ENCODE measurements around the gene PFDN5. TPM values are rescaled to one million over a fixed set of nuclear protein-coding genes. Genes with fewer than 3 reads are reported as not detected.

PFDN5 gene
- total RNA-seq, 2 donors from 2014 or later, result 337 to 403 TPM

- H3K9me3 ChIP-seq, result no peaks in the 10 kb centered on the region
- intact Hi-C loops (cut with DNase I), result no loop called here
- H3K4me1 ChIP-seq, result peaks cover 49% of the 10 kb centered on the region
- H3K4me3 ChIP-seq, result peak within 1 kb of the TSS; percentile 48 to 85
- 1 to 2% methylated on average over 9 to 49 of the region's 51 CpGs for WGBS, 2 donors
- H3K27ac ChIP-seq, result peak within 1 kb of the TSS in 2 of 4 donors; percentile 74 to 76
- H3K27me3 ChIP-seq, result no peaks in the 10 kb centered on the region
- DNase-seq, result peak; percentile 87 to 93 (median 91)
- peak; percentile 35 to 82 (median 81) for TF ChIP-seq POLR2A (IDR thresholded peaks at IDR 0.05)
- TF ChIP-seq, protein P1, sequence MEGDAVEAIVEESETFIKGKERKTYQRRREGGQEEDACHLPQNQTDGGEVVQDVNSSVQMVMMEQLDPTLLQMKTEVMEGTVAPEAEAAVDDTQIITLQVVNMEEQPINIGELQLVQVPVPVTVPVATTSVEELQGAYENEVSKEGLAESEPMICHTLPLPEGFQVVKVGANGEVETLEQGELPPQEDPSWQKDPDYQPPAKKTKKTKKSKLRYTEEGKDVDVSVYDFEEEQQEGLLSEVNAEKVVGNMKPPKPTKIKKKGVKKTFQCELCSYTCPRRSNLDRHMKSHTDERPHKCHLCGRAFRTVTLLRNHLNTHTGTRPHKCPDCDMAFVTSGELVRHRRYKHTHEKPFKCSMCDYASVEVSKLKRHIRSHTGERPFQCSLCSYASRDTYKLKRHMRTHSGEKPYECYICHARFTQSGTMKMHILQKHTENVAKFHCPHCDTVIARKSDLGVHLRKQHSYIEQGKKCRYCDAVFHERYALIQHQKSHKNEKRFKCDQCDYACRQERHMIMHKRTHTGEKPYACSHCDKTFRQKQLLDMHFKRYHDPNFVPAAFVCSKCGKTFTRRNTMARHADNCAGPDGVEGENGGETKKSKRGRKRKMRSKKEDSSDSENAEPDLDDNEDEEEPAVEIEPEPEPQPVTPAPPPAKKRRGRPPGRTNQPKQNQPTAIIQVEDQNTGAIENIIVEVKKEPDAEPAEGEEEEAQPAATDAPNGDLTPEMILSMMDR (IDR thresholded peaks at IDR 0.05), result peak in 4 of 7 experiments; percentile 10 to 45 (median 35)
- peaks cover 0 to 9% of the 10 kb centered on the region in 2 donors for H3K36me3 ChIP-seq (replicated peaks in 1 of 2; ENCODE audit: insufficient read depth in 1 of 2, low read depth in 2 of 2)
- ATAC-seq, result peak; percentile 83
Observed at GRCh38 chr12:53299454-53300180, 4.3 kb downstream of the PFDN5 start, which contains the start of gene MYG1. MYG1 (plus strand) TSS chr12:53299695; CDS start chr12:53299738, 43 bp downstream.

- DNase-seq (no peak), ATAC-seq (no peak)
- no peaks in the 10 kb centered on the region for H3K27me3 ChIP-seq
- TF ChIP-seq POLR2A (IDR thresholded peaks at IDR 0.05), result no peak
- TF ChIP-seq, protein P1 (IDR thresholded peaks at IDR 0.05), result no peak
- intact Hi-C loops (cut with DNase I), result no loop called here
- 1 to 5% methylated on average over 10 to 12 of the region's 12 CpGs for whole genome bisulfite sequencing, 2 donors
- H3K4me1 ChIP-seq, result peaks cover 43% of the 10 kb centered on the region
- peaks cover 0 to 9% of the 10 kb centered on the region in 2 donors for H3K36me3 ChIP-seq (replicated peaks in 1 of 2; ENCODE audit: insufficient read depth in 1 of 2, low read depth in 2 of 2)
- H3K4me3 ChIP-seq, result peak overlapping the region; percentile 48 to 85
- peak overlapping the region in 2 of 4 donors; percentile 74 to 76 for H3K27ac ChIP-seq
- H3K9me3 ChIP-seq, result no peaks in the 10 kb centered on the region
Observed at GRCh38 chr12:53300187-53300586, 4.8 kb downstream of the PFDN5 start.

DNA sequence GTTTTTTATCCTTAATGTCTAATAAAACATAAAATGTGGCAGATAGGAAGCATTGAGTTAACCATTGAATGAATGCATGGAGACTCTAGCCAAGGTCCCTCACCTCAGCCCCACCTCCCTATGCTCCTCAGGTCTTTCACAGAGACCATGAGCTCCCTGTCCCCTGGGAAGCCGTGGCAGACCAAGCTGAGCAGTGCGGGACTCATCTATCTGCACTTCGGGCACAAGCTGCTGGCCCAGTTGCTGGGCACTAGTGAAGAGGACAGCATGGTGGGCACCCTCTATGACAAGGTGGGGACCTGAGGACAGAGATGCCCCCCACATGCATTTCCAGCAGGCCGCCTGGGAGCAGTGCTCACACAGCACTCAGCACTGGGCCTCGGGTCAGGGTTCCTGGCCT is 7.6 kb downstream of the PFDN5 start:
- H3K4me3 ChIP-seq, result no peak overlapping the region
- no peak for DNase-seq
- H3K36me3 ChIP-seq (replicated peaks in 1 of 2; ENCODE audit: insufficient read depth in 1 of 2, low read depth in 2 of 2), result peaks cover 0 to 25% of the 10 kb centered on the region in 2 donors
- intact Hi-C loops (cut with DNase I), result no loop called here
- no peak for ATAC-seq
- WGBS, 2 donors, result 78% methylated on average over 5 of the region's 5 CpGs; no CpG with 5 or more reads in 1 of the 2 donors
- TF ChIP-seq, protein P1 (IDR thresholded peaks at IDR 0.05), result no peak
- H3K4me1 ChIP-seq, result peaks cover 24% of the 10 kb centered on the region
- no peak overlapping the region for H3K27ac ChIP-seq
- H3K9me3 ChIP-seq, result no peaks in the 10 kb centered on the region
- no peaks in the 10 kb centered on the region for H3K27me3 ChIP-seq

- H3K9me3 ChIP-seq, result no peaks in the 10 kb centered on the region
- peaks cover 0 to 36% of the 10 kb centered on the region in 2 donors for H3K36me3 ChIP-seq (replicated peaks in 1 of 2; ENCODE audit: insufficient read depth in 1 of 2, low read depth in 2 of 2)
- TF ChIP-seq, protein P1 (IDR thresholded peaks at IDR 0.05), result no peak
- no peaks in the 10 kb centered on the region for H3K27me3 ChIP-seq
- ATAC-seq (no peak), DNase-seq (no peak)
- intact Hi-C loops (cut with DNase I), result no loop called here
- 93 to 94% methylated on average over 10 of the region's 10 CpGs for WGBS, 2 donors
- H3K4me1 ChIP-seq, result no peaks in the 10 kb centered on the region
- no peak overlapping the region for H3K27ac ChIP-seq
- H3K4me3 ChIP-seq, result no peak overlapping the region
Observed at GRCh38 chr12:53306826-53307225, 11.5 kb downstream of the PFDN5 start.

- no peak for ATAC-seq
- no peak for DNase-seq
- 44 to 73% methylated on average over 4 of the region's 4 CpGs for WGBS, 2 donors
Observed at GRCh38 chr12:53308276-53308675, 12.9 kb downstream of the PFDN5 start.

More at GRCh38 chr12:53308276-53308675, 12.9 kb downstream of the PFDN5 start:
- no peak for TF ChIP-seq POLR2A (IDR thresholded peaks at IDR 0.05)
- TF ChIP-seq, protein P1 (IDR thresholded peaks at IDR 0.05), result no peak
- intact Hi-C loops (cut with DNase I), result no loop called here
- peaks cover 0 to 31% of the 10 kb centered on the region in 2 donors for H3K36me3 ChIP-seq (replicated peaks in 1 of 2; ENCODE audit: insufficient read depth in 1 of 2, low read depth in 2 of 2)
- no peaks in the 10 kb centered on the region for H3K4me1 ChIP-seq
- no peaks in the 10 kb centered on the region for H3K9me3 ChIP-seq
- no peaks in the 10 kb centered on the region for H3K27me3 ChIP-seq
- no peak overlapping the region for H3K4me3 ChIP-seq
- no peak overlapping the region for H3K27ac ChIP-seq
